Adrenal gland (tissue), 5 donors: Measurements from ENCODE around the gene MCF2L.

Experiments
- POLR2A ChIP-seq, 2 donors: fragments of 450-650 bp; IDR thresholded peaks; one replicate each; pipeline ENCODE4 v1.6.1; 2017; ENCODE audit warnings: antibody characterized with exemption in 2 of 2, mild to moderate bottlenecking in 2 of 2, moderate library complexity in 1 of 2
- TF ChIP-seq, protein P1 (sequence below), 6 experiments: fragments of 450-650 bp in 4 of 6; fragments of 200-600 bp in 2 of 6; sonication (generic) in 1 of 6; IDR thresholded peaks; 1 replicate in 5 of 6; 2 replicates in 1 of 6; pipeline versions ENCODE4 v1.5.1 to v1.8.0; 2016 to 2021; ENCODE audit warnings: antibody characterized with exemption in 6 of 6, mild to moderate bottlenecking in 2 of 6, moderate library complexity in 1 of 6
- donor health status: DM: no; HTN: no; CAD: no.

DNA sequence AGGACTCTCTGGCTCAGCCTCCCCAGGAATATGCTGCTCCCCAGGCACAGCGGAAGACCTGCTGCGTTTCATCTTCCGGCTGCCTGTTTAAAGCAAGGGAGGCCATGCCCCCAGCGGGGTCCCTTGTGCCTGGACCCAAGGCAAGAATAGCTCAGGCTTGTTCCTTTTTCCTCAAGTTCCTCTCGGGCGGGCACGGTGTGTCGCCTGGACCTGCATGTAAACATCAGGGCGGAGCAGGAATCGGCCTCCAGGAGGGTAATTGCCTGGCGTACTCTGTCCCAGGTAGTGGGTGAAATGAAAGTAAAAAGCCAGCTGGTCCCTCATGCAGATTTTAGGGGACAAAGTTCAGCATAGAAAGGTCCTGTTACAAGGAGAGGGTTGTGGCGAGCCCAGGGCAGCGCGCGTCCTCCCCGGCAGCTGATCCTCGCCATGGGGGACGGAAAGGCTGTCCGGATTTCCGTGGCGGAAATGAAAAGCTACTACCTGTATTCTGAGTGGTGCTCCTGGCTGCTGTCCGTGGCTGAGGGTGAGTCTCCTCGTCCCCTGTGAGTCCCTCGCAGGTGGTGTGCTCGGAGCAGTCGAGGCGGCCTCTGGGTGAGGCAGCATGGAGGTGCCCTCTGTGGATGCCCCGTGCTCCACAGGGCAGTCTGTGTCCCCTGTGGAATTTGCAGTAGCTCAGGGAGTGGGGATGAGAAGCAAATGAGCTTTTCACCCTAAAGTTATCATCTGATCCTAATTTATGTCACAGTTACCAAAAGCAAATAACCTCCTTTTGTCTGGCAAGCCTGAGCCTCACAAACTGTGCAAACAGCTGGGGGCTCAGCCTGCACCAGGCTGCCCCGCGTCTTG lies 16.2 kb downstream of the MCF2L start:
- TF ChIP-seq, protein P1, sequence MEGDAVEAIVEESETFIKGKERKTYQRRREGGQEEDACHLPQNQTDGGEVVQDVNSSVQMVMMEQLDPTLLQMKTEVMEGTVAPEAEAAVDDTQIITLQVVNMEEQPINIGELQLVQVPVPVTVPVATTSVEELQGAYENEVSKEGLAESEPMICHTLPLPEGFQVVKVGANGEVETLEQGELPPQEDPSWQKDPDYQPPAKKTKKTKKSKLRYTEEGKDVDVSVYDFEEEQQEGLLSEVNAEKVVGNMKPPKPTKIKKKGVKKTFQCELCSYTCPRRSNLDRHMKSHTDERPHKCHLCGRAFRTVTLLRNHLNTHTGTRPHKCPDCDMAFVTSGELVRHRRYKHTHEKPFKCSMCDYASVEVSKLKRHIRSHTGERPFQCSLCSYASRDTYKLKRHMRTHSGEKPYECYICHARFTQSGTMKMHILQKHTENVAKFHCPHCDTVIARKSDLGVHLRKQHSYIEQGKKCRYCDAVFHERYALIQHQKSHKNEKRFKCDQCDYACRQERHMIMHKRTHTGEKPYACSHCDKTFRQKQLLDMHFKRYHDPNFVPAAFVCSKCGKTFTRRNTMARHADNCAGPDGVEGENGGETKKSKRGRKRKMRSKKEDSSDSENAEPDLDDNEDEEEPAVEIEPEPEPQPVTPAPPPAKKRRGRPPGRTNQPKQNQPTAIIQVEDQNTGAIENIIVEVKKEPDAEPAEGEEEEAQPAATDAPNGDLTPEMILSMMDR (IDR thresholded peaks at IDR 0.05) = no peak
- no peak for TF ChIP-seq POLR2A (IDR thresholded peaks at IDR 0.05)
